ENCODE results near the gene KAT6B.
A peak's percentile ranks its signal among the peaks of the same experiment; 100 is the strongest.

KAT6B gene

GRCh38 chr10:74982634-74982982 is 156.2 kb downstream of the KAT6B start:
- H3K4me3 ChIP-seq (replicated peaks; ENCODE audit: low read depth, low read length) = no peak overlapping the region
- TF ChIP-seq CTCF (IDR thresholded peaks at IDR 0.05; ENCODE audit: low read depth, low read length, missing control alignments) = no peak
- no peak for DNase-seq (ENCODE audit: extremely low read depth, low read depth)

- H3K4me3 ChIP-seq (replicated peaks; ENCODE audit: low read depth, low read length) = no peak overlapping the region
- no peak for DNase-seq (ENCODE audit: extremely low read depth, low read depth)
- no peak for TF ChIP-seq CTCF (IDR thresholded peaks at IDR 0.05; ENCODE audit: low read depth, low read length, missing control alignments)
Measured at GRCh38 chr10:74983383-74983782, 157.0 kb downstream of the KAT6B start.

- DNase-seq (ENCODE audit: extremely low read depth, low read depth) = no peak
- no peak overlapping the region for H3K4me3 ChIP-seq (replicated peaks; ENCODE audit: low read depth, low read length)
- TF ChIP-seq CTCF (IDR thresholded peaks at IDR 0.05; ENCODE audit: low read depth, low read length, missing control alignments) = no peak
Measured at GRCh38 chr10:74987339-74988053, 161.1 kb downstream of the KAT6B start.

GRCh38 chr10:74988054-74988775 is 161.8 kb downstream of the KAT6B start:
- DNase-seq (ENCODE audit: extremely low read depth, low read depth) = no peak
- H3K4me3 ChIP-seq (replicated peaks; ENCODE audit: low read depth, low read length) = no peak overlapping the region
- no peak for TF ChIP-seq CTCF (IDR thresholded peaks at IDR 0.05; ENCODE audit: low read depth, low read length, missing control alignments)

- no peak overlapping the region for H3K4me3 ChIP-seq (replicated peaks; ENCODE audit: low read depth, low read length)
- DNase-seq (ENCODE audit: extremely low read depth, low read depth) = no peak
- TF ChIP-seq CTCF (IDR thresholded peaks at IDR 0.05; ENCODE audit: low read depth, low read length, missing control alignments) = no peak
Measured at GRCh38 chr10:74988832-74989561, 162.6 kb downstream of the KAT6B start.

- peak; percentile 12 for DNase-seq (ENCODE audit: extremely low read depth, low read depth)
- H3K4me3 ChIP-seq (replicated peaks; ENCODE audit: low read depth, low read length) = no peak overlapping the region
- peak; percentile 28 for TF ChIP-seq CTCF (IDR thresholded peaks at IDR 0.05; ENCODE audit: low read depth, low read length, missing control alignments)
Measured at GRCh38 chr10:74991435-74991834, 165.0 kb downstream of the KAT6B start.
